ENCODE data around the gene WFIKKN1.

The WFIKKN1 gene

DNA sequence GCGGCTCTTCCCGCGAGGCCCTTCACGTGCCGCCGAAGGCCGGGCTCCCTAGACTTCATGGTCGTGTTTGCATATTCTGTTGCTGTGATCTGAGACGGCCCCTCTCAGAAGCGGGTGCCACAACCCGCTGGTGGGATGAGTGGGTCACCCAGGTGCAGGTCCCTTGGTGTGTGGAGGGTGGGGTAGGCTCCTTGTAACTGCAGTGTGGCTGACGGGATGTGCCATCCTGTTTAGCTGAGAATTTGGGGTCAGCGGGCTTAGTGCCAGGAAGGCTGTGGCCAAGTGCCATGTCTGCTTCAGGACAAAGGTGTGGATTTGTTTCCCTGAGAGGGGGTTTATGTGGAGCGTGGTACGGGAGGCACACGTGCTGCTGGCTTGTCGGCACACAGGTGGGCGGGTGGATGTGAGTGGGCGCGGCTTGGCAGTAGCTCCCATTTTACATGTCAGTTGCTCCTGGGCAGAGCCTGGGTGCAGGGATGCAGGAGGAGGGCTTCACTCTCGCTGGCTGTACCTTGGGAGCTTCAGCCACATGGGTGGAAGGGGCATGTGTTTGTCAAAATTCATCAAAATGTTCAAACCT, 9.2 kb upstream of the WFIKKN1 start:
- FAIRE-seq (no peak), DNase-seq (ENCODE audit: low spot score) (no peak)

DNA sequence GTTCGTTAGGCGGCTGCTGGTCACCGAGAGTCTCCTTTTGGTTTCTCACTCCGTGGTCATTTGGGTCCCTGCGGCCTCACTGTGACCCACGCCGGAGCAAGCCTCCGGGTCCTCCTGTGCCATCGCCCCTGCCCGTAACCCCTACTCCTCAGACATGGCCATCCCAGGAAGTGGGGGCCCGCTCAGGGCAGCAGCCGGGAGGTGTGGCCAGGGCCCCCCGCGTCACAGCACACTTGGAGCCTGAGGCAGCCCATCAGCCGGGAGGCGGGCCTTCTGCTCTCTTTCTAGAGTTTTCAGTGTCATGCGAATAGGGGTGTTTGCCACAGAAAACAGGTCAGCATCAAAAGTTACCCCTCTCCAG, 7.9 kb upstream of the WFIKKN1 start:
- FAIRE-seq (no peak), DNase-seq (ENCODE audit: low spot score) (no peak)

DNA sequence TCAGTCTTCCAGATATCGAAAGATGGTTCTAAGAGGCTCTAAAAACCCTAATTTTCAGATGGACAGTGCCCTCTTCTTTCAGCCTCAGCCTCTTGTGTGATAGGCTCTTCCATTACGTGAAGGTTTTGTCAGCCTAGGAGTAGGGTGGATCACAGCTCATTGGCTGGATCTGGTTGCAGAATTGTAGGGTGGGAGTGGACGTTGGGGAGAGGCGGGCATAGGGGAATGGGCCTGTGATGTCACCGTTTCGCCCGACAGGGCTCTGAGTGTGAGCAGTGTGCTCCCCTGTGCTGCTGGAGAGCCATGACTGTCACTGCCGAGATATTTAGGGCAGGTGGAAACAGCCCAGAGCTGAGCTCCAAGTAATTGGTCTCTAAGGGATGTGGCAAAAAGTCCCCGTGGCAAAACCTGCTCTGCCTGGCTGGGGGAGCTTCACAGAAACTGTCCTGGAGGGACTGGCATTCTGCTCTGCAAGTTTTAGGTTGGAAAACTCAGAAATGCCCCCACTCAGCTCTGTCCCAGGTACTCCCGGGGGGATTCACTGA, 6.2 kb upstream of the WFIKKN1 start:
- FAIRE-seq, result no peak
- no peak for DNase-seq (ENCODE audit: low spot score)

DNA sequence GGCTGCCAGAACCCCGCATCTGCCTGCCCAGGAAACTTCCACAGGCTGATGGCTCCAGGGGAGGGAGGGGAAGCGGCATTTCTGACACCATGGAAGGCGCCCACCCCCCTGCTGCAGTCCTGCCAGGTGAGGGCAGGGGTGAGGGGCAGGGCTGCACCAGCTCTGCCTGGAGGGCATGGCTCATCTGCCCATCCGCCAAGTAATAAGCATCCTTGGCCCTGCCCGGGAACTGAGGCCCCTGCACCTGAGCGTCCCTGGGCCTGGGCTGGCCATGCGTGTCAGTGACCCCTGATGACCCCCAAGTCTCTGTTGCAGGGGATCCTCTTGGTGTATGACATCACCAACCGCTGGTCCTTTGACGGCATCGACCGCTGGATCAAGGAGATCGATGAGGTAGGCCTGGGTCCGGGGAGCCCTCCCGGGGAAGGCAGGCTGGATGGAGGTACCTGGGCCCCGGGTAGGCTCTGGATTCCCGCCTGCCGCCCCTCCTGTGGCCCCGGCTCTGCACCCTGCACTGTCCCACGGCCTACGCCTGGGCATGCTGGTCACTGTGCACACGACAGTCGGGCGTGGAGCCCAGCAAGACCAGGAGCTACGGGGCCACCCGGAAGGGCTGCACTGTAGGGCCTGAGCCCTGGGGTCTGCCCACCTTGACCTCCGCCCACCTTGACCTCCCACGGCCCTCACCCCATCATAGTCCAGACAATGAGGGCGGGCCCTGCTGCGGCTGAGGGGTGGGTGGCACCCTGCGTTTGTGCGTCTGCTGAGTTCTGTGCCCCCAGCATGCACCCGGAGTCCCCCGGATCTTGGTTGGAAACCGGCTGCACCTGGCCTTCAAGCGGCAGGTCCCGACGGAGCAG, 5.4 kb upstream of the WFIKKN1 start:
- DNase-seq (ENCODE audit: low spot score) (no peak), FAIRE-seq (no peak)

DNA sequence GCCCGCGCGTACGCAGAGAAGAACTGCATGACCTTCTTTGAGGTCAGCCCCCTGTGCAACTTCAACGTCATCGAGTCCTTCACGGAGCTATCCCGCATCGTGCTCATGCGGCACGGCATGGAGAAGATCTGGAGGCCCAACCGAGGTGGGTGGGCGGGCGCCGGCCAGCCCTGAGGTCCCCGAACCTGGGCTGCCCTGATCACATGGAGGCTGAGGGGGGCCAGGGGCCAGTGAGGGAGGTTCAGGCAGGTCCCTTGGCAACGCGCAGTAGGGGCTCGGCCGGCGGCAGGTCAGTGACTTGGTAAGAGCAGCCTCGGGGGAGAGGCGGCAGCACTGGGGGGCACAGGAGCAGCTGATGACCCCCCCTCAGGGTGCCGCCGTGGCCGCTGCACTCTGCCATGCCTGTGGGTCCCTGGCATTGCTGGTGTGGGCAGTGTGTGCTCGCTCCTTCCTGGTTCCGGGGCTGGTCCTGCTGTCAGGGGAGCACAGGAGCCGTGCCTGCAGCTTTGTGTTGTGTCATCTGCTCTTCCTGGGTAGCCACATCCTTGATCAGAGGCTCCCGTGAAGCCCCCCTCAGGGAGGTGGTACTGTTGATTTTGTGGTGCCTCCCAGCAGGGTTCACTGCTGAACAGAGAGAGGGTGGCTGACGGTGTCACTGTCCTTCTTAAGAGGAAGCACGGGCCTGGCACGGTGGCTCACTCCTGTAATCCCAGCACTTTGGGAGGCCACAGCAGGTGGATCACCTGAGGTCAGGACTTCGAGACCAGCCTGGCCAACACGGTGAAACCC, 4.6 kb upstream of the WFIKKN1 start:
- FAIRE-seq, result no peak
- DNase-seq (ENCODE audit: low spot score), result no peak

DNA sequence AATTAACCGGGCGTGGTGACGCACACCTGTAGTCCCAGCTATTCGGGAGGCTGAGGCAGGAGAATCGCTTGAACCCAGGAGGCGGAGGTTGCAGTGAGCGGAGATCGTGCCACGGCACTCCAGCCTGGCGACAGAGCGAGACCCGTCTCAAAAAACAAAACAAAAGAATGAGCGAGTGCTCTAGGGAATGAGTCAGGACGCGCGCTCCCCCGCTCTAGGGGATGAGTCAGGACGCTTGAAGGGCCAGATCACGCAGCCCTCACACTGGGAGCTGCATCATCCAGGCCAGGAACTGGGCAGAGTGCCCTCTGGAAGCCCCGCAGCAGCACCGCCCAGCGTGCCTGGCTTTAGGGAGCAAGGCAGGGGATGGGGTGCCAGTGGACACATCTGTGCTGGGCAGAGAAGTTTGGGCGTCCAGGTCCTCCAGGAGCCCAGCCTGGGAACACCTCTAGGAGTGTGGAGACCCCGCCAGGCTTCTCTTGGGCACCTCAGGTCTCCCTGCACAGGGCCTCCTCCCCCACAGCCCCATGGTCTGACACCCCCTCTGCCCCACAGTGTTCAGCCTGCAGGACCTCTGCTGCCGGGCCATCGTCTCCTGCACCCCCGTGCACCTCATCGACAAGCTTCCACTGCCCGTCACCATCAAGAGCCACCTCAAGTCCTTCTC, 3.9 kb upstream of the WFIKKN1 start:
- peak; percentile 98 for DNase-seq (ENCODE audit: low spot score)
- peak; percentile 89 for FAIRE-seq

DNA sequence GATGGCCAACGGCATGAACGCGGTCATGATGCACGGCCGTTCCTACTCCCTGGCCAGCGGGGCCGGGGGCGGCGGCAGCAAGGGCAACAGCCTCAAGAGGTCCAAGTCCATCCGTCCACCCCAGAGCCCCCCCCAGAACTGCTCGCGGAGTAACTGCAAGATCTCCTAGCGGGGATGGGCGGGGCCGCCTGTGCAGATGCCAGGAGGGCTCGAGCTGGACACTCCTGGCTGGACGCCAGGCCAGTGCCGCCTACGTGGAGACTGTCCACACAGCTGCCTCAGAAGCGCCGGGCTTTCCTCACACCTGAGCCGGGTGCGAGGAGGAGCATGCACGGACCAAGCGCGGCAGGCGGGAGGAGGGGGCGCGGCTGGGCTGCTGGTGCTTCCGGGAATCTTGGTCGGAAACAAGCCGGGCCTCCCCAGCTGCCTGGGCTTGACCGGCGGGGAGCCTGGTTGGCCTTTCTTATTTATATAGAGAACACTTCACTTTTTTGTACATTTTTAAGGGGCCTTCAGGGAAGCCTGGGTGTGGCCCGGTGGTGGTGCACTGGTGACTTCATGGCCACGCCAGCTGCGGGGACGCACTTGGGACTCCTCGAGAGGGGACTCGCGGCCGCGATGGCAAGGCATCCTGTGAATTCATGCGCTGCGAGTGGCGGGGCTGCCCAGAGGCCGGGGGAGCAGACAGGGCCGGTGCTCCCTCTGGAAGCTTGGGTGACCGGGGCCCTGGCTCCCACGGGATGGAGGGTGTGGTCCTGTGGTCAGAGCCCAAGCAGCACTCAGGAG, 3.1 kb upstream of the WFIKKN1 start:
- DNase-seq (ENCODE audit: low spot score), result peak; percentile 89
- FAIRE-seq, result peak; percentile 80

DNA sequence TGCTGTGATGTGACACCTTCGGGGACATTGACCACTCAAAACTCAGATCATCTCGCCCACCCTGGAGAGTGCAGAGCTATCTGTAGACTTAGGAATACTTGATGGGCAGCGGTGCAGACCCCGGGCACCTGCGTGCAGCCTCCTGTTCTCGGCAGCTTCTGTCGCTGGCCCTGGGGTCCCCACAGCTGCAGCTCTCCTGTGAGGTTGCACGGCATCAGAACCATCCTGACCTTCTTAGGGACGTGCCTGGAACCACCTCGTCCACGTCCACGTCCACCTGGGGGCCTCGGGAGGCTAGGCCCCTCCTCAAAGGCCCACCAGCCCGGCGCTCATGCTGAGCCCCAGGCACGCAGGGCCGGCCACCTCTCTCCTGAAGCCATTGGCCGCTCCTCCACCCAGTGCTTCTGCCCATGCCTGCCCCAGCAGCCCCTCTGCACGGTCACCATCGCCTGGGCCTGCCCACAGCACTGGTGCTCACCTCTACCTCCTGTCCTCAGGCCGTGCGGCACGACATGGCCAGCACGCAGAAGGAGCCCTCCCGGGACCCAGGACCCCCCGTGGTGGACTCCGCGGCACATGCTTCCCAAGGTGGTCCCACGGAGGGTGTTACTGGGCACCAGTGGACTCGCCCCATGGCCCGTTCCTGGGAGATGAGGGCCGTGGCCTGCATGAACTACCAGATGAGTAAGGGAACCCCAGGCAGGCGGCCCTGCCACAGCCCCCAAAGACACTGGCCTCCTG, 2.3 kb upstream of the WFIKKN1 start:
- no peak for DNase-seq (ENCODE audit: low spot score)
- no peak for FAIRE-seq

DNA sequence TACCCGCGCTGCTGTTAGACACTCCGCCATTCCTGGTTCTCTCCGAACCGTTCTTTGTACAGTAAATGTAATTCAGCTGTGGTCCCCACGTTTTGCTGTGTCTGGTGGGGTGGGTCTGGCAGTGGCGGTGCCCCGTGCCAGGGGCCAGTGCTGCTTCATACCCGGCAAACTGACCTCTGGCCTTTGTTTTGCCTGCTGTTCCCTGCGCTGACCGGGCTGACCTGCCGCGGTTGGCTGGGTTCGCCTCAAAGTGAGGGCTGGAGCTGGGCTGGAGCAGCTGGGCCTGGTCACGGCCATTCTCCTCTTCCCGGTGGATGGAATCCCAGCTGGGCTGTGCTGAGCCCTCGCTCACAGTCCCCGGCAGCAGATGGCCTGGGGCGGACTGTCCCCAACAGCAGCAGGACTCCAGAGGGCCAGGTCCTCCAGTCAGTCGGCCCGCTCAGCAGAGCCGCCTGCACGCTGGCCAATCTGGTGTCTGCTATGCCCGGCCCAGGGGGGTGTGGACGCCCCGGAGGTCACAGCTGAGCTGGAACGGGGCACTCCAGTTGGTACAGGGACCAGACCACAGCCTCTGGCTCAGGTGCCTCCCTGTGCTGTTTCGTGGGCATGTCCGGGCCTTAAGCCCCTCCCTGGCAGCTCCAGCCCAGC, 1.5 kb upstream of the WFIKKN1 start:
- no peak for DNase-seq (ENCODE audit: low spot score)
- FAIRE-seq, result no peak

DNA sequence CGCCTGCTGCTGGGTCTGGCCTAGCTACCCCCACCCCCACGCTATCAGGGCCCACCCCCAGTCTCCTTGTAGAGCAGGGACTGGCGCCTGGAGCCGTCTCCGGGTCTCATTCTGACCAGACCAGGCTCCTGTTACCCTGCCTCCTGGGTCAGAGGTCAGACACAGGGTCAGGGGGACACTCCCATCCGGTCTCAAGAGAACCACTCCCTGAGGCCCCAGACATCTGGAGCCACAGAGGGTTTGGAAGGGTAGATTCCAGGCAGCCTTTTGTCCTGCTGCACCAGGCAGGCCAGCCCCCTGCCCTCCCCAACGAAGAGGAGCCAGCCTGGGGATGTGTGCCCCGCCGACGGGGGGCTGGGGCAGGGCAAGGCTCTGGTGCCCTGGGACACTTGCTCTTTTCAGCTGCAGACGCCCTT, 944 bp upstream of the WFIKKN1 start:
- no peak for DNase-seq (ENCODE audit: low spot score)
- no peak for FAIRE-seq

DNA sequence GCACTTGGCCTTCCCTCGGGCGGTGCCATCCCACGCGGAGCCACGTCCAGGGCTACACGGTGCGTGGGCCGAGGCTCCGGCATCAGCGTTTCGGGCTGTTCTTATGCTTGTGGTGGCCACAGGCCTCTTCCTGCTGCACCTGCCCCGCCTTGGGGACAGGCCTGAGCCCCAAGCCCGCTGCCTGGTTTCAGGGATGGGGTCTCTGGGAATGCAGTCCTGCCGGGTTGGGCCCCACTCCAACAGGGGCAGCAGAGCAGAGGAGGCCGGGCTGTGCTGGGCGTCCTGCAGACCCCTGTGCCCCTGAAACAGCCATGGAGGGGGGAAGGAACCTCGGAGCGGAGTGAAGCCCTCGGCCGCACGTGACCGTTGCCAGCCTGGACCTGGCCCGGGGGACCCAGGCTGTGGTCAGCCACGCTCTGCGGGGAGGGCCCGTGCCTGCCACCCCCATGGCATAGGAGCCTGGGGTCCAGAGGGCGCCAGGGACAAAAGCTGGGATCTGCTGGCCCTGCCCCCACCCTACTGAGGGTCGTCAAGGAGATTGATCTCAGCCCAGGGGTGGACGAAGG, 453 bp upstream of the WFIKKN1 start:
- no peak for DNase-seq (ENCODE audit: low spot score)
- no peak for FAIRE-seq

DNA sequence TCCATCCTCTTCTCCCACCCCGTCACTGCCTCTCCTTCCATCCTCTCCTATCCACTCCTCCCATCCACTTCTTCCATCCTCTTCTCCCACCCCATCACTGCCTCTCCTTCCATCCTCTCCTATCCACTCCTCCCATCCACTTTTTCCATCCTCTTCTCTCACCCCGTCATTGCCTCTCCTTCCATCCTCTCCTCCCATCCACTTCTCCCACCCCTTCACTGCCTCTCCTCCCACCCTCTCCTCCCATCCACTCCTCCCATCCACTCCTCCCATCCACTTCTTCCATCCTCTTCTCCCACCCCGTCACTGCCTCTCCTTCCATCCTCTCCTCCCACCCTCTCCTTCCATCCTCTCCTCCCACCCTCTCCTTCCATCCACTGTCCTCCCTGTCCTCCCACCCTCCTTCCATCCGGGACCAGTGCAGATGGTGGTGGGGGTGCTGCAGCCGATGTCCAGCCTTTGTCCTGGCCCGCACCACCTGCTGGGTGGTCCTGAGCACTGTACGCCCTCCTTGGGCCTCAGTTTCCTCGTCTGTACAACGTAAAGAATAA, 1.1 kb downstream of the WFIKKN1 start:
- DNase-seq (ENCODE audit: low spot score) (no peak), FAIRE-seq (no peak)

DNA sequence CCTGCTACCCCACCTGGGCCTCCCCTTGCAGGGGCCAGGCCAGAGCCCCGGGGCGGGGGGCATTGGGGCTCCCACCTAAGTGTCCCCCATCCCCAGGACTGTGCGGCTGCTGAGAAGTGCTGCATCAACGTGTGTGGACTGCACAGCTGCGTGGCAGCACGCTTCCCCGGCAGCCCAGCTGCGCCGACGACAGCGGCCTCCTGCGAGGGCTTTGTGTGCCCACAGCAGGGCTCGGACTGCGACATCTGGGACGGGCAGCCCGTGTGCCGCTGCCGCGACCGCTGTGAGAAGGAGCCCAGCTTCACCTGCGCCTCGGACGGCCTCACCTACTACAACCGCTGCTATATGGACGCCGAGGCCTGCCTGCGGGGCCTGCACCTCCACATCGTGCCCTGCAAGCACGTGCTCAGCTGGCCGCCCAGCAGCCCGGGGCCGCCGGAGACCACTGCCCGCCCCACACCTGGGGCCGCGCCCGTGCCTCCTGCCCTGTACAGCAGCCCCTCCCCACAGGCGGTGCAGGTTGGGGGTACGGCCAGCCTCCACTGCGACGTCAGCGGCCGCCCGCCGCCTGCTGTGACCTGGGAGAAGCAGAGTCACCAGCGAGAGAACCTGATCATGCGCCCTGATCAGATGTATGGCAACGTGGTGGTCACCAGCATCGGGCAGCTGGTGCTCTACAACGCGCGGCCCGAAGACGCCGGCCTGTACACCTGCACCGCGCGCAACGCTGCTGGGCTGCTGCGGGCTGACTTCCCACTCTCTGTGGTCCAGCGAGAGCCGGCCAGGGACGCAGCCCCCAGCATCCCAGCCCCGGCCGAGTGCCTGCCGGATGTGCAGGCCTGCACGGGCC, 1.9 kb downstream of the WFIKKN1 start:
- FAIRE-seq (no peak), DNase-seq (ENCODE audit: low spot score) (no peak)

DNA sequence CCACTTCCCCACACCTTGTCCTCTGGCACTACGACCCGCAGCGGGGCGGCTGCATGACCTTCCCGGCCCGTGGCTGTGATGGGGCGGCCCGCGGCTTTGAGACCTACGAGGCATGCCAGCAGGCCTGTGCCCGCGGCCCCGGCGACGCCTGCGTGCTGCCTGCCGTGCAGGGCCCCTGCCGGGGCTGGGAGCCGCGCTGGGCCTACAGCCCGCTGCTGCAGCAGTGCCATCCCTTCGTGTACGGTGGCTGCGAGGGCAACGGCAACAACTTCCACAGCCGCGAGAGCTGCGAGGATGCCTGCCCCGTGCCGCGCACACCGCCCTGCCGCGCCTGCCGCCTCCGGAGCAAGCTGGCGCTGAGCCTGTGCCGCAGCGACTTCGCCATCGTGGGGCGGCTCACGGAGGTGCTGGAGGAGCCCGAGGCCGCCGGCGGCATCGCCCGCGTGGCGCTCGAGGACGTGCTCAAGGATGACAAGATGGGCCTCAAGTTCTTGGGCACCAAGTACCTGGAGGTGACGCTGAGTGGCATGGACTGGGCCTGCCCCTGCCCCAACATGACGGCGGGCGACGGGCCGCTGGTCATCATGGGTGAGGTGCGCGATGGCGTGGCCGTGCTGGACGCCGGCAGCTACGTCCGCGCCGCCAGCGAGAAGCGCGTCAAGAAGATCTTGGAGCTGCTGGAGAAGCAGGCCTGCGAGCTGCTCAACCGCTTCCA, 2.7 kb downstream of the WFIKKN1 start:
- FAIRE-seq, result no peak
- no peak for DNase-seq (ENCODE audit: low spot score)

DNA sequence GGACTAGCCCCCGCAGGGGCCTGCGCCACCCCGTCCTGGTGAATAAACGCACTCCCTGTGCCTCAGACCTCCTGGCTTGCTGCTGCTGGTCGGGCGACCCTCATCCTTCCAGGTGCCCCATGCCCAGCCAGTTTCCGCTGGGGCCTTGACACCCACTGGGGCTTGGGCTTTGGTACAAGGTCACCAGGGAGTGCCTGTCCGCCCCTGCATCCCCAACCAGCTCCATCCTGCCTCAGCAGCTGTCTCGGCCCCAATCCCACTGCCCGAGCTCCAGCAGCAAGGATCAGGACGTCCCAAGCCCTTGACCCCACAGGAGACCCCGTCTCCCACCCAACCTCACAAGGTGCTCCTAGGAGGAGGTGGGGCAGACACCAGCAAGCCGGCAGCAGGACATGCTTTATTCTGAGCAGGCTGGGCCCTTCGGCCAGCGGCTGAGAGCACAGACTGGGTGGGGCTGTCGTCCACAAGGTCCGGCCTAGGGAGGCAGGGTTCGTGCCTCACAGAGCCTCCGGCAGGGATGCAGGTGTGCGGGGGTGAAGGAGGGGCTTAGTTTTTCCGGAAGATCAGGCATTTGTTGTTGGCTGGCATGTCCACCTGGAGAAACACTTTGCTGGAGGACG, 3.4 kb downstream of the WFIKKN1 start:
- FAIRE-seq (no peak), DNase-seq (ENCODE audit: low spot score) (no peak)

DNA sequence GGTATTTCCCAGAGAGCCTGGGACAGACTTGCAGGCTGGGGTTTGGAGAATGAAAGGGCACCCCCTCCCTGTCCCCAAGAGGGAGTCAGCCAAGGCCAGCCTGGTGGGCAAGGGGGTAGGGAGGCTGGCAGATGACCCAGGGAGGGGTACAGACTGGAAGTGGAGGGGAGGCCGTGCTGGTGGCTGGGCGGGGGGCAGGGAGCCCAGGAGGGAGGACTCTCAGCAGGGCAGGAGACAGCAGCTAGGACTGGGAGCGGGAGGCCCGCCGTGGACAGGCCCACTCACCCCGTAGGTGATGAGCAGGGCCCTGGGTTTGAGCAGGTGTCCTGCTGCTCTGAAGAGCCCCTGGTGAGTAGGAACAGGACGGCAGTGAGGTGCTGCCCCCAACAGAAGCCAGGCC, 4.2 kb downstream of the WFIKKN1 start:
- FAIRE-seq, result no peak
- DNase-seq (ENCODE audit: low spot score), result no peak

Measured in RCC 7860 (cell line).